SKM-1 treated with dmso at 0.1 percent for 144 hours (cell line): Measurements from ENCODE around the gene DHX38.

Experiments used
- DNase-seq: peaks from one replicate; lab custom pipeline; 2025; ENCODE audit not compliant: unreplicated experiment; lab: John Stamatoyannopoulos, UW

Gene DHX38

DNA sequence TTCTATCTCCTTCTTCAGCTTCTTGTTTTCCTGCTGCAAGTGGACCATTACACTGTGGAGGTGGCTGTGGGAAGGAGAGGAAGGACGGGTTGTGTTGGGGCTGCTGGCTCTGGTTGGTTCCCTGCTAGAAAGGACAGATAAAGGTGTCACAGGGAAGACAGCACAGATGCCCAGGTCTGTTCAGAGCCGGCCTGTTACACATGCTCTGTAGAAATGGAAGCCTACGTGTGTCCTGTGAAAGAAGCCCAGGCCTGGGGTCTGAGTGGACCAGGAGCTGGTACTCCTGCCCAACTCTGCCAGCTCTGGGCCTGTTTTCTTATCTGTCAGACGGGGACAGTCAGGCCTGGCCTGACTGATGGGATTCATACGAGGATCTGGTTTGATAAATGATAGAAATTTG, 26.4 kb downstream of the DHX38 start:
- DNase-seq = no peak

DNA sequence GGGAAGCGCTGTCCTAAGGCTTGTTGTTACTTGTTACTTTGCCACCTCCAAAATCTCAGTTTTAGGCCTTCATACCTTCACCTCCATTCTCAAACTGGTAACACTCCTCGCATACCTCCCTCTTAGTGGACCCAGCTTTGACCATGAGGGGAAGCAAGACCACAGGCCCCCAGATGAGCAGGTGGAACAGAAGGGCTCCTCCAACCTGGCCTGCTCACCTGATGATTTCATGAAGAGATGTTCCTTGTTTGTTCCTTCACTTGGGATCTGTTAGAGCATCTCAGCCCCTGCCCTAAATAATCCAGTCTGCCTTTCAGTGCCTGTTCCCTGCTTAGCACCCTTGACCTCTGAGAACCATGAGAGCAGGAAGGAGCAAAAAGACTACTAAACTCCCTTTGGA, 28.7 kb downstream of the DHX38 start:
- no peak for DNase-seq

DNA sequence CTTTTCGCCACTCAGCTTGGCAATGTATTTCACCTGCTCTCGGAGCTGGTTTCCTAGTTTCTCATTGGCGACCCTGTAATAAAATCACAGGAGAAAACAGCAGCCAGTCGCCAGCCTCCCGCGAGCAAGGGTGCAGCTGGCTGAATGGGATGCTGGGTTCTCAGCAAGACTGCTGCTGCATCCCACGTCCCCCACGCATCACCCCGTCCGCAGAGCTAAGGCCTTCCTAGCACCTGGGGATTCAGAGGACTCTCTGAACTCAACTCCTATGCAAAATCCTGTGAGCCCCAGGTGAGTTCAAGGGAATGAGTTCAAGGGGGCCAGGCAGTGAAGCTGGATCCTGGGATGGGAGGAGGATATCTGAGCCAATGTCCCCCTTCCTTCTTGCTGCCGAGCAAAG, 29.3 kb downstream of the DHX38 start:
- DNase-seq = no peak

DNA sequence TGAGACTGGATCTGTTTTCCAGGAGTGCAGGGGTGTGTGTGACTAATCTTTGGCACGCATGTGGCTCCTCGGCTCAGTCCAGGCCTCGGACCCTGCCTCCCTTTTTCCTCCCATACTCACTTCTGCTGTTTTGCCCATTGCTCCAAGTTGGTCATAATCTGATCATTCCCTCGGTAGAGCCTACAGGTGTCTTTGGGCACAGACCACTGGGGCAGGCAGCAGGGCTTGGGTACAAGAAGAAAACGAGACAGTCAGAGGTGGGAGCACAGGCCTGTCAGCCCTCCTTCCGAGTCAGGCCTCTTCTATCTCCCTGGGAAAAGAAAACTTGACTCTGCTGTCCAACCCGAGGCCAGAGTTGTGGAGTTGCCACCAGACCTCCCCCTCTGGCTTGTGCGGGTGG, 29.8 kb downstream of the DHX38 start:
- no peak for DNase-seq

DNA sequence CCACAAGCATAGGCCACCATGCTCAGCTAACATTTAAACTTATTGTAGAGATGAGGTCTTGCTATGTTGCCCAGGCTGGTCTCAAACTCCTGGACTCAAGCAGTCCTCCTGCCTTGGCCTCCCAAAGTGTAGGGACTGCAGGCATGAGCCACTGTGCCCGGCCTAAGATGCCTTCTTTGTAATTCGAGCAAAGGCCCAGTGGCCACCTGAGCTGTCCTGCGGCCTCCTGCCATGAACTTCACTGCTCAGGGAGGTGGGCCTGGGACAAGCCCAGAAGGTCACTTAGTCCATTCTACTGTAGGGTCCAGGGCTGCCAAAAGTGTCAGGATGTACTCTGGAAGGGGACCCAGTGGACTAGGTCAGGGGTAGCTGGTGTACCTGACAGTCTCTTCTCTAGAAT, 30.5 kb downstream of the DHX38 start:
- DNase-seq = no peak

DNA sequence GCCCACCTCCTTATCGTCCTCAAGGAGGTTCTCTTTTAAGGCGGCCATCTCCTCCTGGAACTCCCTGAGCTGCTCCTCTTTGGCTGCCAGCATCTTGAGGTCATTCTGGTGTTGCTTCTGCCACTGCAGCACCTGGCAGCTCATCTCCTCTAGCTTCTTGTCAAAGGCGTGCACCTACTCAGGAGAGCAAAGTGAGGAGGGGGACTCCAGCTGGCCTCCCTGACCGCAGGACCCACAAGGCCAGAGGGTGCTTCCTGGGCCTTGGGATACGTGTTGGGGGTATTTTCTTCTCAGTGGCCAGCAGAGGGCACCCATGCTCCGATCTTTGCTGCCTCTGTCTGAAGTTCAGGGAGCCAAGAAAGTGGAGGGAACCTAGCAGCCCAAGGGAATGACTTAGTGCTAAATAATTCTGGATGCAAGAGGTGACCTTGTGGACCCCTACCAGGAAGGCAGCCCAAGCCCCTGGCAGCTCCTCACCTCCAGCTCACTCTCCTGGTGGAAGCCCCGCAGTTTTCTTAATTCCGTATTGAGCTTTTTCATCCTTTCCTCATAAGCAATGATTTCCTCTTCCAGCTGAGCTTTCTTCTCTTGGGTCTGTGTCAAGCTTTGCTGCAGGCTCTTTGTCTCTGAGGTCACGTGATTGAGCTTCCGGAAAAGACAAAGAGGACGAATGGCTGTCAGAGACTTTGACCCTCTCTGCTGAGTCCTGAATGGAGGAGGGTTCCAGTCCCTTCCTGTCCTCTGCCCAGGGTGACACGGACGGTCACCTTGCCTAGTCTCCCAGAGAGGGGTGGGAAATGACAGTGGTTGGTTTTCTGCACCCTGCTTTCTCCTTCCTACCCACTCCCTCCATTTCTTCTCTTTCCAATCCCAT, 31.4 kb downstream of the DHX38 start:
- DNase-seq = peak; percentile 77

DNA sequence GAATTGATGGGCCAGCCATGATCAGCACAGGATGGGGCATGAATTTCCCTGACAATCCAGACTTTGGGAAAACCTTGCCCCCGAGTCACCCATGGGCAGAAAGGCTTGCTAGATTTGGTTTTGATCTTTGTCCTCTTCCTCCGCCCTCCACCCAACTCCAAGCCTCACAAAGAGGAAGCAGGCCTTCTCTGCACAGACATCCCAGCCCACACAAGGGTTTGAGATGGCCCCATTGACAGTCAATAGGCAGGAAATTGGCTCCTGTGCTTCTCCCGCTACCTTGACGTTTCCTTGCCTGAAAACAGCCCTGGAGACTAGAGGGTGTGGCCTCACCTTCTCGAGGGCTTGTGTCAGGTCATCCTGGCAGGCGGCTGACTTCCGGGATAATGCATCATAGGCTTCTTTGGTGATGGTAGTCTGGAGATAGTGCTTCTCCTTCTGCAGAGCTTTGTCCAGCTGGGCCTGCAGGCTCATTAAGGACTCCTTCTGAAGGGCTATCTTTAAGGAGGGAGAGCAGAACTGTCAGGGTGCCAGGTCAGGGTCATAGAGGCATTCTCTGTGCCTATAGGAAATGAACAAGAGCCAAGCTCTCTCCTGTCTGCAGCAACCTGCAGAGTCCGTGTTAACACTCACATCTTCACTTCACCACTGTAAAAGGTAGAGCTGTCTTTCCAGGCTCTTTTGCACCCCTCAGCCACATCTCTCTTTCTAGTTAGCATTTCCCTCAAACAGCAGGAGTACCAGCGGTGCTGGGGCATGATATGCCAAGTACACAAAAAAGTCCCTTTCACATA, 32.2 kb downstream of the DHX38 start:
- no peak for DNase-seq

DNA sequence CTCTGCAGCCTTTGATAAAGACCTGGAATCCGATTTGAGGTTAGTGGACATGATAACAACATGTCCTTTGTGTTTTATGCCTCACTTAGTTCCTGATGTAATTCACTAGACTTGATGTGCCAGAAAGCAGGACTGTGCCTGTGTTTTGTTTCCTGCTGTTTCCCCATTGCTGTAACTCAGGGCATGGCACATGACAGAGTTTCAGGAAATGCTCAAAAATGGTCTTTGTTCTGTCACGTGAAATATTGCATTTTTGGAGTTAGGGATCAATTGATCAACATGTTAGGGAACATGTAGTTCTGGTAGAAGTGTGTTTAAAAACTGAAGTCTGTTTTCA, 32.8 kb downstream of the DHX38 start:
- DNase-seq = no peak

DNA sequence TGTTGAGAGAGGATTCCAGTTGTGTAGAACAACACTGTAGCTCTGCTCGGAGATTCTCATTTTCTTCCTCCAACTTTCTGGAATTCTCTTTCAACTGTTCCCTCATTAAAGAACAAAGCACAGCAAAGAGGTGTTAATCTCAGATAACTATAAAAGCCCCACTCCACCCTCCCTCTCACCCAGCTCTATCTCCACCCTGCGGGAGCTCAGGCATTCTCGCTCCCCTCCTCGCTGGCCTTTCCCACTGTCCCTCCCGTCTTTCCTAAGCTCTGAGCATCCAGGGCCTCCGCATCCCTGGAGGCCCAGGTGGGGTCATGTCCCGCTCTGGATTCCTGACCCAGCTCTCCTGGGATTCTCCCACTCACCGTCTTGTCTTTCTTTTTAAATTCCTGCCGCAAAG, 35.1 kb downstream of the DHX38 start:
- DNase-seq = no peak

DNA sequence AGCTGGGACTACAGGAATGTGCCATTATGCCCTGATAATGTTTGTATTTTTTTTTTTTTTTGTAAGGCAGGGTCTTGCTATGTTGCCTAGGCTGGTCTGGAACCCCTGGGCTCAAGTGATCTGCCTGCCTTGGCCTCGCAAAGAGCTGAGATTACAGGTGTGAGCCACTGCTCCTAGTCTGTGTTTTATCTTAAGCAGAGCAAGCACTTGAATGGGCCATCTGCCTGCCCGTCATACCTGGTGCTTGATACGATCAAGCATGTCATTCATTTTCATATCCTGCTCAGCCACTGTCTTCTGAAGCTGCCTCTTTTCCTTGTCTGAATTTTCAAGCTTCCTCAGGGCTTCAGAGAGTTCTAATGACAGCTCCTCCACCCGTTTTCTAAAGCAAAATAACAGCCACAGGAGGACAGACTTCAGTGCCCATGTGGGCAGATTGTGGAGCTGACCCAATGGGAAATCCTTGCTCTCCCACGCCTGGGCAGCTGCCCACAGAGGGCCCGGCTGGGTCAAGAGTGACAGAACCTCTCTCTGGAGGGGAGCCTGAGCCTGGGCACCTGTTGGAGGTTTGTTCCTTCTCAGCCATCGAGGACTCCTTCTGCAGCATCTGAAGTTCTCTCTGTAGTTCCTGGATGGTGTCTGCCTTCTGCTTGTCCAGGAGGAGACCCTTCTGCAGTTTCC, 36.5 kb downstream of the DHX38 start:
- no peak for DNase-seq

DNA sequence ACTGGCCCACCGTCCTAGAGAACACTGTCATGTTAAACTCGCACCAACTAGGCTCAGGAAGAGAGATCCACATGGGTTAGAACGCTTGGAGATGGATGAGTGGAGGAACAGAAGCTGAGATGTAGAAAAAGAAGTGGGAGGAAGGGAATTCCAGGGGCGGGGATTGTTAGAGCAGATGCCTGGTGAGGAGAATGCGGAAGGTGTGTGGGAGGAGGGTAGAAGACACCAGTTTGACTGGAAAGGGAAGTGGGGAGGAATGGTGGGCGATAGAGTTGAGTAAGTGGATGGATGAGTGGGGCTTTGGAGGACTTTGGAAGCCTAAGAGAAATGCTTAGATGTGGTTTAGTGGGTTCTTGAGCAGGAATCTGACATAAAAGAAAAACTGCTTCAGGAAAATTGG, 37.4 kb downstream of the DHX38 start:
- DNase-seq = no peak

DNA sequence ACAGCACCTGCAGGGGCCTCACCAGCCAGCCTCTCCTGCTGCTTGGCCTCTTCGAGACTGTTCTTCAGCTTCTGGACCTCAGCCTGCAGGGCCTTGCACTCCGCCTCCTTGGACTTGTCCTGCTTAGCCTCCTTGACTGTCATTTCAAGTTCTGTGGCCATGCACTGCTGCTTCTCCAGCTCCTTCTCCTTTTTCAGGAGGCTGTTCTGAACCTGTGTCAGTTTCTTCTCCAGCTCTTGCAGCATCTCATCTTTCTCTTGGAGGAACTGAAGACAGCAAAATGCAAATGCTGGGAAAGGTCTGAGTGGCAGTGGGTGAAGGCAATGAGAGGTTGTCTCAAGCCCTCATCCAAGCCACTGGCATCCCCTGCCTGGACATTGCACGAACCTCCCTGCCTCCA, 39.1 kb downstream of the DHX38 start:
- no peak for DNase-seq

DNA sequence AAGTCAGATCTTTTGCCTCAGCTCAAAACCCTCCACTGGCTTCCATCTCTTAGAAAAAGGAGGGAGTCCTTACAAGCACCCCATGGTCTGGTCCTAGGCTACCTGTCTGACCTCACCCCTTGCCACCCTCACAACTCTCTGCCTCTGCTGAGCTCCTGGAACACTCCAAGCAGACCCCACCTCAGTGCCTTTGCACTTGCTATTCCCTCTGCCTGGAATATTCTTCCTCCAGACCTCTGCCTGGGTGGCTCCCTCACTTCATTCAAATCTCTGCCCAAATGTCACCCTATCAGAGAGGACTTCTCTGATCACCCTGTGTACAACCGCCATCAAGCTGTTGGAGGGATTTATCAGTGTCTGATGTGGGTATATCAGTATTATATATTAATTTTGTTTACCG, 40.9 kb downstream of the DHX38 start:
- no peak for DNase-seq

DNA sequence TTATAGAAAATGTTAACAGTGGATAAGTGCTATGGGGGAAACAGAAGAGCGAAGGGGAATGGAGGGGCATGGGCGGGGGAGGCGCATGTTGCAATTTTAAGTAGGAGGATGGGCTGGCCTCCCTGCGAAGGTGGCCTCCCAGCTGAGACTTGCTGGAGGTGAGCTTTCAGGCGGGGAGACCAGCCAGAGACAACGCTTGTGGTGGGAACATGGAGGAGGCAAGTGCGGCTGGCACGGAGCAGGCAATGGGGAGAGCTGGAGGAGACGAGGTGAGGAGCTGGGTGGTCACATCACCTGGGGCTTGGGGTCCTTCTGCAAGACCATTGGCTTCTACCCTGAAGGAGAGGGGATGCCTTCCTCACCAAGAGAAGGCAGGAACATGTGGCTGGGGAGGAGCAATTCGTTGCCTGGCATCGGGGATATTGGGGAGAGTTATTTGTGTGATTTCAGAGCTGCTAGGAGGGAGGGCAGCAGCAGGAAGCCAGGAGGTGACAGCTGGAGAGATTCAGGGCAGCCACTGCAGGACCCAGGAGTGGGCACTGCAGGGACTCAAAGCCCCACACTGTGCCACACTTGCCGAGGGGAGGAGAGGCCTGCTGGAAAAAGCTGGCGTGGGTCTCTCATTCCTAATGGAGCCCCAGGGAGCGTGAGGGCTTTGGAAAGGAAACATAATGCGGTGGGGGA, 43.9 kb downstream of the DHX38 start:
- no peak for DNase-seq

DNA sequence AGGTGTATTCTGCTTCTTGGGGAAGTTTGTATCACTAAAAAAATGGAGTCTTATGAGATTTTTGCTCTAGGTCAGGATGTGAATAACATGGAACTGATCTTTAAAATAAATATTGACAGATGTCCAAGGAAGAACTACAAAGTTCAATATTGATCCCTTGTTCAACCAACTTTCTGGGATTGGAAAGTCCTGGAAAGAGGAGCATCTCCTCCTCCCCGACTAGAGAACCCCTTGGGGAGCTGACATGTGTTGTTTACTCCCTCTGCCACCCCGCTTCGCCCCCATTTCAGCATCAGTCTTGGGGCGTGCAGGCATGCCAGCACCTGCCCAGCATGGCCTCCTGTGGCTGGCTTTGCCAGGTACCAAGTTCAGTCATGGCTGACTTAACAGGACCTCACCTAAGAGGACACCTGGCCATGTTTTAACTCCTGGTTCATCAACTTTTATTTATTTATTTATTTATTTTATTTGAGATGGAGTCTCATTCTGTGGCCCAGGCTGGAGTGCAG, 44.5 kb downstream of the DHX38 start:
- no peak for DNase-seq

DNA sequence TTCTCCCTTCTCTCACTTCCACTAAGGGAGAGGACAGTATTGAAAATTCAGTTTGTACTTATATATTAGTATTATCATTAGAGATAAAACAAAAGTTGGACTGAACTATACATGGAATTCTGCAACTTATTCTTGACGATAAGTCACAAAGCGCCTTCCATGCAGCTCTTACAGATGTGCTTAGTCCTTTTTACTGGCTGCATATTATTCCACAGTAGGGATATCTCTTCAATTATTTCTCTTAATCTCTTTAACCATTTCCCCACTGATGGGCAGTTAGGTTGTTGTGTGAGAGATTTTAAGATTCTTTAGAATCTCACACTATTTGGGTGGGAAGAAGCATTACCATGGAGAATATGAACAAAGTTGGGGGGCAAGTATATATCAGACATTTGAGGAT, 46.3 kb downstream of the DHX38 start:
- DNase-seq = no peak

DNA sequence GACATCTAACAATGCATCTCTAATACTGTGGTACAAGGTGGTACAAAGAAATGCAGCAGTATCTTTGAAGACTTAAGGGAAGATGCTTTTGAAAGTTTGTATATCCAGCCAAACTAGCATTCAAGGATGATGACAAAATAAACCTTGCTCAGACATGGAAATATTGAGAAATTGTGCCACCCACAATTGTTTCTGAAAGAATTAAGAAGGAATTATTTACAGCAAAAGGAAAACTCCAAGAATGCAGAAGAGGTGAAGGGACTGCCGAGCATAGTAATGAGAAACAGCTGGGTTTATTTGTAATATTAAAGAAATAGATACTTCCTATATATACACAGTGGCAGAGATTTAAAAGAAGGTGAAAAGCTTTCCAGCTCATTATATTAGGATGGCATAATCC, 48.8 kb downstream of the DHX38 start:
- no peak for DNase-seq

DNA sequence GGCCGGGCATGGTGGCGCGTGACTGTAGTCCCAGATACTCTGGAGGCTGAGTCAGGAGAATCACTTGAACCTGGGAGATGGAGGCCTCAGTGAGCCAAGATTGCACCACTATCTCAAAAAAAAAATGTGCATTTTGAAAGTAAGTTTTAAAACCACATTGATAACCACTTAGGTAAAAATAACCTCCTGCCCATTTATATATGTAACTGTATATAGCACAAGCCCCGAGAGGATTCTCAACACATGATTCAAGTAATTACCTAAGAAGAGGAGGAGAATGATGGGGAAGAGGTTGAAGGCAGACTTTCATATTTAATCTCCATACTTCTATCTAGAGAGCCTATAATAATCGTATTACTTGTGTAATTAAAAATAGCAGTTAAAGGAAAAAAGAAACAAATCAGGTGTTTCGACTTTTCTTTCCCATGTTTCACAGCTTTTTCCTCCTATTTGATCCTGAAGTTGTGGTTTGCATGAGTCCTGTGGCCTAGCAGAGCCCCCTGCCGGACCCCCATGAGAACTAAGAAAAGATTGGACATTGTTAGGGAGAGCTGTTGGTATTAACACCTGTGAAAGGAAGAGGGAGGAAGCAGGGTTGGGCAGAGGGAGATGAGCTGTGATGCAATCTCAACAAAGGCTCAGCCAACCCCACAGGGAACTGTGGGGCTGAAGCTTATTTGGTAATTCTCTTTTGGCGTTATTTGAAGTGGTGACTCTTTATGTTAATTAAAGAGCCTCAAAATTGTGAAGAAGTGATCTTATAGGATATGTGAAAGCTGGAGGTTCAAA, 56.2 kb downstream of the DHX38 start:
- peak; percentile 15 for DNase-seq

DNA sequence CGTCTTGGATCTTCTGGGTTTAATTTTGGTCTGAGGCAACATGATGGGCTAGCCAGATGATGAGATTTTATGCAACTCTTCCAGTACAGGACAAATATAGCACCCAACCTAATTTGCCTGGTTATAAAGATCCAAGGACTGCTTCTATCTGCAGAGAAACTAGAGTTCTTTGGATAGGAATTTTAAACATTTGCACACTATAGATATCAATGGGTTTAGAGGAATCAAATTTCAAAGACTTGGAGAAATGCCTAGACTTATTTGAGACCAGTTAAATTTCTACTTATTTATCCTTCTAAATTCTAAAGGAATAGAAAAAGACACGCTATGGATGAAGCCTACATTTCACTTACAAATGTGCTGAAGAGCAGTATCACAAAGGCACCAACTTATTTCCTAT, 65.7 kb downstream of the DHX38 start:
- DNase-seq = no peak

DNA sequence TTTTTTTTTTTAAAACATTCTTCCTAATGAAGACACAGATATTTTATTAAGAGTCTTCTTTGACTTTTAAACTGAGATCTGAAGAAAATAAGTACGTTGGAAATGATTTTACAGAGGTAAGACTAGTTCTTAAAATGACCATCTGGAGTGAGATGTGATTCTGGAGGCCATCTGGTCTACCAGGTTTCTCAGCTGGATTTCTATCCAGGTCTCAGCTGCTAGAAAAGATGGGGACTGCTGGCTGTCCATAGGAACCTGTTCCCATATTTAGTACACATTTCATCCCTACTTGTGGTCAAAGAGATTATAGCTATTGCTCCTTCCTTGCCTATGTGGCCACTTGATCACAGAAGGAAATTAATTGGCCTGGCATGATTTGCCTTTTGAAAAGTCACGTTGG, 66.2 kb downstream of the DHX38 start:
- no peak for DNase-seq
